Measurements from ENCODE around the gene VEZT.

DNA sequence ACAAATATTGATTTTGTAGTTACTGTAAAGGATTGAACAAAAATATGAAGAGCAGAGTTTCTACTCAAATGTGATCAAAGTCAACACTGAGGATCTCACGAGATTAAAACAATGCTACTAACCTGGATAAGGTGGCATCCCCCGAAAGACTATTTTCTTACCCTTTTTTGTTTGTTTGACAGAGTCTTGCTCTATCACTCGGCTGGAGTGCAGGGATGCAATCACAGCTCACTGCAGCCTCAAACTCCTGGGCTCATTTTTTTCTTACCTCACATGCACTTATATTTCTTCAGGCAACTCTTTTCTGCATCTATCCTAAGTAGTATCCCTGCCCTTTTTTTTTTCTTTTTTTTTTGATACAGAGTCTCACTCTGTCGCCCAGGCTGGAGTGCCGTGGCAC is 109.2 kb downstream of the VEZT start:
- no peak for TF ChIP-seq SAFB2 (IDR thresholded peaks at IDR 0.05; ENCODE audit: borderline replicate concordance, low read depth, low read length, severe bottlenecking)
- no peak for TF ChIP-seq SETDB1 (IDR thresholded peaks at IDR 0.05; ENCODE audit: low read length)
- no peak for TF ChIP-seq HEY1 (CRISPR knock-in tag; IDR thresholded peaks at IDR 0.05; ENCODE audit: borderline replicate concordance)
- TF ChIP-seq ARID3A (IDR thresholded peaks at IDR 0.05; ENCODE audit: borderline replicate concordance, low read depth, low read length) = no peak
- TF ChIP-seq UBTF (IDR thresholded peaks at IDR 0.05; ENCODE audit: borderline replicate concordance in 1 of 2, low read depth in 2 of 2, low read length in 2 of 2) = no peak
- no peak for TF ChIP-seq BRD4 (IDR thresholded peaks at IDR 0.05)

Measured in K562 (cell line).